22Rv1 (cell line): ENCODE results near the gene TSPAN2.

Source experiments
- ZFX ChIP-seq: fragments of 450-650 bp; IDR thresholded peaks from 2 replicates; pipeline ENCODE4 v1.6.1; 2017; ENCODE audit warnings: antibody characterized with exemption, borderline replicate concordance
- TF ChIP-seq, protein P1 (sequence below): fragments of 450-650 bp; IDR thresholded peaks from 2 replicates; pipeline ENCODE4 v1.5.1; 2017; ENCODE audit warnings: mild to moderate bottlenecking

DNA sequence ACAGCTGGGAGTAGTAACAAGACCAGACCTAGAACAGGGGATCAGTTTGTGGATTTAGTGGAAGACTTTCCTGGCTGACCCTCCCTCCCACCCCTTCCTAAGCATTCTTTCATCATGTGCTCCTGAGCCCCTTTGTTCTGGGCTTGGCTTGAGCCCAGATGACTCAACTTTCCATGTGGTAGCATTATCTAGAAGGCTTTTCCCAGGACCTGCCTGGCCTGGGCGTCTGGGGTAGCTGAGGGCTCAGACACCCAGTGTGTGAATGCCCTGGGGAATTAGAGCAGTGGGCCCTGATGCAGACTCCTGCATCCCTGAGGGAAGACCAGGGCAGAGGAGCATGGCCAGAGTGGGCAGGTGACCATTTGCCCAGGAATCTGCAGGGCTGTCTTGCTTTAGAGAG, 44.1 kb upstream of the TSPAN2 start:
- TF ChIP-seq, protein P1, sequence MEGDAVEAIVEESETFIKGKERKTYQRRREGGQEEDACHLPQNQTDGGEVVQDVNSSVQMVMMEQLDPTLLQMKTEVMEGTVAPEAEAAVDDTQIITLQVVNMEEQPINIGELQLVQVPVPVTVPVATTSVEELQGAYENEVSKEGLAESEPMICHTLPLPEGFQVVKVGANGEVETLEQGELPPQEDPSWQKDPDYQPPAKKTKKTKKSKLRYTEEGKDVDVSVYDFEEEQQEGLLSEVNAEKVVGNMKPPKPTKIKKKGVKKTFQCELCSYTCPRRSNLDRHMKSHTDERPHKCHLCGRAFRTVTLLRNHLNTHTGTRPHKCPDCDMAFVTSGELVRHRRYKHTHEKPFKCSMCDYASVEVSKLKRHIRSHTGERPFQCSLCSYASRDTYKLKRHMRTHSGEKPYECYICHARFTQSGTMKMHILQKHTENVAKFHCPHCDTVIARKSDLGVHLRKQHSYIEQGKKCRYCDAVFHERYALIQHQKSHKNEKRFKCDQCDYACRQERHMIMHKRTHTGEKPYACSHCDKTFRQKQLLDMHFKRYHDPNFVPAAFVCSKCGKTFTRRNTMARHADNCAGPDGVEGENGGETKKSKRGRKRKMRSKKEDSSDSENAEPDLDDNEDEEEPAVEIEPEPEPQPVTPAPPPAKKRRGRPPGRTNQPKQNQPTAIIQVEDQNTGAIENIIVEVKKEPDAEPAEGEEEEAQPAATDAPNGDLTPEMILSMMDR = no peak
- no peak for TF ChIP-seq ZFX
